ENCODE results near the gene QRFPR.

QRFPR gene

DNA sequence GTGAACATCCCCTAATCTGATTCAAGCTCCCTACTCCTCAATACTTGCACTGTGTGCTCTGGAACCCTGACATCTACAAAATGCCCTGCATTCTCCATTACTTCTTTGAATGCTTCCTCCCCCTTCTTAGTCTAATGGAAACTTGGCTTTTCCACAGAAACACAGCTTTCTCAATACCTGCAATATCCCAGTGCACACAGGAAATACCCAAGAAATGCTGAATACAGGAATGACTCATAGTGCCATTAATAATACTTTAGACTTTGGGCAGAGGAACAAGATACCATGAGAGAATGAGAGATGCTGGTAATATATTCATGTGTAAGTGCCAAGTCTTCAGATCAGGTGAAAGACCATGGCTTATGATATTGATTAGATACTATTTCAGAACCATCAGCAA is 5.6 kb downstream of the QRFPR start:
- H3K4me3 ChIP-seq, result no peak overlapping the region
- no peaks in the 10 kb centered on the region for H3K9me3 ChIP-seq
- in situ Hi-C loops (cut with MboI; ENCODE audit: low sequenced_read_pairs), result no loop called here
- H3K27me3 ChIP-seq (ENCODE audit: low read depth), result peaks cover 5% of the 10 kb centered on the region
- no peaks in the 10 kb centered on the region for H3K4me1 ChIP-seq
- no peaks in the 10 kb centered on the region for H3K36me3 ChIP-seq (replicated peaks)
- DNase-seq (ENCODE audit: low spot score in 2 of 2), result no peak

DNA sequence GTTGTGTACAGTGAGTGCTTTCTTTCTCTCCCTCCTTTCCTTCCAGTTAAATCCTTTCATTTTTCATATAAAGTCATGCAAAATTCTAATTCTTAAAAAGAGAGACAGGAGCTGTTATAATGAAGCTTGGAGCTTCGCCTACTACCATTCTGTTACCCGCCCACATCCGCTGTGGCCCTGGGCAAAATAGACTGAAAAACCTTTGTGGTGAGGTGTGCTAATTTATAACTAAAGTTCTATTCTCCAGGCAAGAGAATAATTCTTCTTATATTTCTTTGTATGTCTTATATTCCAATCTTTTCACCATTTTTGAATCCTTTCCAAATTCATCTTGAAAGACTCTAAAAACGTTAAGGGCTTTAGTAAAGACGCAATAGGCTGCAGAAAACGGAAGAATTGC is 7.0 kb downstream of the QRFPR start:
- H3K9me3 ChIP-seq, result no peaks in the 10 kb centered on the region
- H3K27me3 ChIP-seq (ENCODE audit: low read depth), result no peaks in the 10 kb centered on the region
- H3K4me1 ChIP-seq, result no peaks in the 10 kb centered on the region
- in situ Hi-C loops (cut with MboI; ENCODE audit: low sequenced_read_pairs), result loop anchor here (25.0 kb wide), 1 partner anchor 288 kb away; no protein-coding TSS in a partner anchor
- no peak for DNase-seq (ENCODE audit: low spot score in 2 of 2)
- H3K36me3 ChIP-seq (replicated peaks), result no peaks in the 10 kb centered on the region
- H3K4me3 ChIP-seq, result no peak overlapping the region

DNA sequence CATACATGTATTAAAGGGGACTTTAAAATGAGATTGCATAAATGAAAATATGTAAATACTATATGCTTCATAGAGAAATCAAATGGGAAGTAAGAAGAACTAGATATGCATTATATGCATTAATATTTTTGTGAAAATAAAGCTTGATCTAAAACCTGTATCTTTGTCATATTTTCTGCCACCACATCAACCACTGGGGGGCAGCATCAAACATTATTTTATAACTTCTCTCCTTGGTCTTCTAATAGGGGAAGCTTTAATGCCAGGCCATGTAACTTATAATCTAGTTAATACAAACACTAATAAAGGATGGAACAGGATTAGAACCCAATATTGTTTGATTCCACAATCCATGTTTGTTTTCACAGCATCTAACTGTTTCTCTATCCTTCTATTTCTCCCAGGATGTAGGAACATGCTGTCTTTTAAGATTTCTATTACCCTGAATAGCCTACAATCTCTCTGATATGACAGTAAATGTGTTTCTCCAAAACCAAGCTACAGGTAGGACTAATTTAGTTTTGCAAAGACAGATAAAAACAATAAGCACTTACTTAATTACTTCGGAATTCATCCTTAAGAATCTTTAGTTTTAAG is 10.0 kb downstream of the QRFPR start:
- Histone ChIP-seq H3K9me3 (no peaks in the 10 kb centered on the region), H3K4me1 (no peaks in the 10 kb centered on the region), H3K27me3 (ENCODE audit: low read depth) (no peaks in the 10 kb centered on the region), H3K4me3 (no peak overlapping the region), H3K36me3 (replicated peaks) (no peaks in the 10 kb centered on the region)
- in situ Hi-C loops (cut with MboI; ENCODE audit: low sequenced_read_pairs), result loop anchor here (25.0 kb wide), 1 partner anchor 291 kb away; no protein-coding TSS in a partner anchor
- DNase-seq (ENCODE audit: low spot score in 2 of 2), result peak; percentile 43 to 65

DNA sequence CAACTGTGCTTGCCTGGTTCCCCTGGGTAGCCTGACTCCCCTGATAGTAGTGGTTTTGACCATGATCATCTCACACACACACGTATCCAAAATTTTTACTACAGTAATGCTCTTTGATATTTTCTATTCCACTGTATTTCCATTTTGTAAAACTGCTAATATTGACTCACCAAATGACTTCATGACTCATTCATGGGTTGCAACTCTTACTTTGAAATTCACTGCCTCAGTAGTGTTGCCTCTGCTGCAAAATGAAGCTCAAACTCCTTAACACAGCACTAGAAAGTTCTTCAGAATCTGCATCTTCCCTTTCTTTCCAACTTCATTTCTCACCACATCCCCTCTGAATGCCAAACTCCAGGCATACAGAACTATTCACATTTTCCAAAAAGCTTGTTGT is 20.3 kb downstream of the QRFPR start:
- DNase-seq (ENCODE audit: low spot score in 2 of 2), result no peak
- H3K36me3 ChIP-seq (replicated peaks), result no peaks in the 10 kb centered on the region
- no peaks in the 10 kb centered on the region for H3K4me1 ChIP-seq
- no peak overlapping the region for H3K4me3 ChIP-seq
- H3K9me3 ChIP-seq, result no peaks in the 10 kb centered on the region
- H3K27me3 ChIP-seq (ENCODE audit: low read depth), result no peaks in the 10 kb centered on the region; the same call in 1 of the 2 replicates
- in situ Hi-C loops (cut with MboI; ENCODE audit: low sequenced_read_pairs), result loop anchor here (25.0 kb wide), 1 partner anchor 302 kb away; no protein-coding TSS in a partner anchor

DNA sequence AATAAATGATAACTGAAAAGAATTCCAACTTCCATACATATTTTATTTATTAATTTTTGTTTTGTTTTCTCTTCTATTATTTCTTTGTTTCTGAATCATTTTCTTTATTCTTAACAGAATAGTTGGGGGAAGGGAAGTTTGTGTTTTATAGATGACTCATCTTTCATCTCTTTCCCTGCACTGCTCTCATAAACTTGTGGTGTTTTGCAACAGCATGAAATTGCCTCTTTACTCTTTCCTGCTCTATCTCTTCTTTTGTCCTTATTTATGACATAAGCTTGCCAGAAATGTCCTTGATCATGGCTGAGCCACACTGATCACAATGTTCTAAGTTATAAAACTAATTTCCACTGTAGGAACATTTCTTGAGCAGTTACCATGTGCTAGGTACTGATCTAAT is 22.3 kb downstream of the QRFPR start:
- DNase-seq (ENCODE audit: low spot score in 2 of 2), result no peak
- Histone ChIP-seq H3K27me3 (ENCODE audit: low read depth) (no peaks in the 10 kb centered on the region; the same call in 1 of the 2 replicates), H3K4me1 (no peaks in the 10 kb centered on the region), H3K4me3 (no peak overlapping the region), H3K9me3 (no peaks in the 10 kb centered on the region), H3K36me3 (replicated peaks) (no peaks in the 10 kb centered on the region)
- in situ Hi-C loops (cut with MboI; ENCODE audit: low sequenced_read_pairs), result loop anchor here (25.0 kb wide), 1 partner anchor 304 kb away; no protein-coding TSS in a partner anchor

DNA sequence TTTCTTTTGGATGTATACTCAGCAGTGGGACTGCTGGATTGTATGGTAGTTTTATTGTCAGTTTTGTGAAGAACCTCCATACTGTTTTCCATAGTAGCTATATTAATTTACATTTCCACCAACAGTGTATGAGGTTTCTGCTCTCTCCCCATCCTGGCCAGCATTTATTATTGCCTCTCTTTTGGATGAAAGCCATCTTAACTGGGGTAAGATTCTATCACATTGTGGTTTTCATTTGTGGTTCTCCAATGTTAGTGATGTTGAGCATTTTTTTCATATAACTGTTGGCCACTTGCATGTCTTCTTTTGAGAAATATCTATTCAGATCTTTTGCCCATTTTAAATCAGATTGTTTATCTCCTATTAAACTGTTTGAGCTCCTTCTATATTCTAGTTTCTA is 27.6 kb downstream of the QRFPR start:
- in situ Hi-C loops (cut with MboI; ENCODE audit: low sequenced_read_pairs), result loop anchor here (25.0 kb wide), 1 partner anchor 309 kb away; no protein-coding TSS in a partner anchor
- no peak for DNase-seq (ENCODE audit: low spot score in 2 of 2)
- Histone ChIP-seq H3K36me3 (replicated peaks) (no peaks in the 10 kb centered on the region), H3K9me3 (no peaks in the 10 kb centered on the region), H3K4me1 (no peaks in the 10 kb centered on the region), H3K4me3 (no peak overlapping the region), H3K27me3 (ENCODE audit: low read depth) (no peaks in the 10 kb centered on the region)

DNA sequence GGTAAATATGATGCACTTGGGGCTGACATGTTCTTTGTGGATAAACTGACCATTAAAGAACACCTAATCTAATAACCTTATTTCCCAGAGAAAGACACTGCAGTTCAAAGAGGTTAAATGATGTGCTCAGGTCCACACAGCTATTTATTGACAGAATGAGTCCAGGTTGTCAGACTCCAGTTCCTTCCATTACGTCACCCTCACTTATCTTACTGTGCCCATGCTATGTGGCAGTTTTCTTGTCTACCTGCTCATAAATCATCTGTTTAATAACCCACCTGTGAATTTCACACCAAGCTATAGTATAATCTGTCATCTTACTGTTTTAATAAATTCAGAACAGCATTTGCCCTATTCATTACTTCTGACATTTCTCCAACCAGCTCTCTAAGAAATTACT is 36.7 kb downstream of the QRFPR start:
- in situ Hi-C loops (cut with MboI; ENCODE audit: low sequenced_read_pairs), result no loop called here
- H3K4me3 ChIP-seq, result no peak overlapping the region
- no peaks in the 10 kb centered on the region for H3K4me1 ChIP-seq
- H3K36me3 ChIP-seq (replicated peaks), result no peaks in the 10 kb centered on the region
- no peak for DNase-seq (ENCODE audit: low spot score in 2 of 2)
- H3K27me3 ChIP-seq (ENCODE audit: low read depth), result no peaks in the 10 kb centered on the region
- no peaks in the 10 kb centered on the region for H3K9me3 ChIP-seq

DNA sequence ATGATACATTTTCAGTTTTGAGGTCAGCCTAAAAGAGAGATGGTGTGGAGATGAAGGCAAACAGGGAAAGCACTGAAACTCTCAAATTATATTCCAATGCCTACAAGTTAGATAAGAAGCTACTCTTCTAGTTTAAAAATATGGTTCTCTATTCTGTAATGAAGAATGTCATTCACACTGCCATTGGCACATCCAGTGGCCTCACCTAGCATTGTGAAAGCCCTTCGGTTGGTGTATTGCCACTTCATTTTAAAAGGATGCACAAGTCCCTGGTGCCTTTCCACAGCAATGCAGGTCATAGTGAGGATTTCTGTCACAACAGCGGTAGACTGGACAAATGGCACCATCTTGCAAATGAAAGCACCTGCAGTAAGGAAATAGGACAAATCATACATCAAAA is 40.6 kb downstream of the QRFPR start:
- no peak for DNase-seq (ENCODE audit: low spot score in 2 of 2)
- in situ Hi-C loops (cut with MboI; ENCODE audit: low sequenced_read_pairs), result no loop called here
- H3K4me3 ChIP-seq, result no peak overlapping the region

DNA sequence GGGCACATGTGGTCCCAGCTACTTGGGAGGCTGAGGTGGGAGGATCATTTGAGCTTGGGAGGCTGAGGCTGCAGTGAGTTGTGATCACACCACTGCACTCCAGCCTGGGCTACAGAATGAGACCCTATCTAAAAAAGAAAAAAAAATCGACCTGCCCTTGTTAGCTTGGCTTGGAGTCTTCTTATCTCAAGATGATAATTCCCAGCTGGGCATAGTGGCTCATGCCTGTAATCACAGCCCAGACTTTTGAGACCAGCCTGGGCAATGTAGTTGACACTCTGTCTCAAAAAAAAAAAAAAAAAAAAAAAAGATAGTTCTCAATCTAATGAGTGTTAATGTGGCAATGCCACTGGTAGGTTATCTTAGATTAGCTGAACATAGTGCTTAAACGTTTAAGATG is 41.0 kb downstream of the QRFPR start:
- H3K36me3 ChIP-seq (replicated peaks), result no peaks in the 10 kb centered on the region
- no peaks in the 10 kb centered on the region; the same call in 1 of the 2 replicates for H3K9me3 ChIP-seq
- no peaks in the 10 kb centered on the region for H3K4me1 ChIP-seq
- in situ Hi-C loops (cut with MboI; ENCODE audit: low sequenced_read_pairs), result no loop called here
- no peak for DNase-seq (ENCODE audit: low spot score in 2 of 2)
- no peaks in the 10 kb centered on the region for H3K27me3 ChIP-seq (ENCODE audit: low read depth)
- no peak overlapping the region for H3K4me3 ChIP-seq

More for the DNA sequence above, 40.6 kb downstream of the QRFPR start:
- H3K9me3 ChIP-seq, result no peaks in the 10 kb centered on the region; the same call in 1 of the 2 replicates
- H3K36me3 ChIP-seq (replicated peaks), result no peaks in the 10 kb centered on the region
- no peaks in the 10 kb centered on the region for H3K4me1 ChIP-seq
- no peaks in the 10 kb centered on the region for H3K27me3 ChIP-seq (ENCODE audit: low read depth)

DNA sequence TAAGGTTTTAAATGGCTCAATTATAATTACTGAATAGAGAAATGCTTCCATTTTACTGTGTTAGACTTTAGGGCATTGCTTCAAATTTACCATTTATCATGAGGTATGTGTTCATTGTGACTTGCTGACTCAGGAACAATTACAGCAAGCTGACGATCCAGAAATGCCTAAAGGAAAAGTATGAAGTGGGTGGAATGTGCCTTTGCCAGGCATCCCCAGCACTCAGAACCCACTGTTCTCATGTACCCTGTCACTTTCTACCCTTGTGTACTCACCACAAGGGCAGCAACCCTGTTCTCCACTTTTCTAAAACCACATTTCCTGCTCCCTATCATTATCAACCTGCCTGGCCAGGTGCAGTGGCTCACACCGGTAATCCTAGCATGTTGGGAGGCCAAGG is 41.5 kb downstream of the QRFPR start:
- Histone ChIP-seq H3K27me3 (ENCODE audit: low read depth) (no peaks in the 10 kb centered on the region), H3K4me1 (no peaks in the 10 kb centered on the region)
- in situ Hi-C loops (cut with MboI; ENCODE audit: low sequenced_read_pairs), result no loop called here

DNA sequence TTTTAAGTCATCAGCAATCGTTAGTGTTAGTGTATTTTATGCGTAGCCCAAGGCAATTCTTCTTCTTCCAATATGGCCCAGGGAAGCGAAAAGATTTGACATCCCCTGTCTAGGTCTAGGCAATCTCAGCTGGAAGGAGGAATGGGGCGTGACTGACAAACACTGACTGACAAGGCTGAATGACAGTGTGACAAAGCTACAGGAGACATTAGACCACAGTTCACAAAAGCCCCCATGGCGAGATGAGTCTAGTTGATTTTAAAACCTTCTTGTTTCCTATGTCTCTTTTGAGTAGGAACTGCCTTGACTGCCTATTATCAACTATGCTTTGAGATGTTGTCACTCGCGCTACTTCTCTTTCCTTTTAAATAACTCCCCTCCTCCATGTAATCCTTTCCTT is 42.3 kb downstream of the QRFPR start:
- H3K4me1 ChIP-seq, result no peaks in the 10 kb centered on the region
- no peaks in the 10 kb centered on the region; the same call in 1 of the 2 replicates for H3K9me3 ChIP-seq
- no peak for DNase-seq (ENCODE audit: low spot score in 2 of 2)
- no peak overlapping the region for H3K4me3 ChIP-seq
- H3K36me3 ChIP-seq (replicated peaks), result no peaks in the 10 kb centered on the region
- H3K27me3 ChIP-seq (ENCODE audit: low read depth), result no peaks in the 10 kb centered on the region
- in situ Hi-C loops (cut with MboI; ENCODE audit: low sequenced_read_pairs), result no loop called here

More for the DNA sequence above, 41.5 kb downstream of the QRFPR start:
- Histone ChIP-seq H3K9me3 (no peaks in the 10 kb centered on the region; the same call in 1 of the 2 replicates), H3K36me3 (replicated peaks) (no peaks in the 10 kb centered on the region), H3K4me3 (no peak overlapping the region)
- no peak for DNase-seq (ENCODE audit: low spot score in 2 of 2)

DNA sequence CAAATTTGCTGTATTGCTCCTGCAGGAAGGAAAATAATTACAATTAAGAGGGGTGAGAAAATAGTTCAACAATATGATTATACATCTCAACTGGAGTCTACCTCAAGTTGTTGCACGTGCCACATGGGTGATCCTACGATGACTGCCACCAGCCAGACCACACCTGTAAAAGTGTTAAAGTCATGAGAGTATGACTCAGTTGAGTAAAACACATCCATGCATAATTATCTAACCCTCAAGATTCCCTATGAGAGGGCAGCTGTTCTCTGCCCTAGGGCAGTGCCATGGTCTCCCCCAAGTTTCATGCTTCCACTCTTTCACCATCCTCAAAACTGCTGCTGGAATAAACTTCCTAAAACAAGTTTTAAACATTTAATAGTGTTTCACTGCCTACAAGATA is 44.1 kb downstream of the QRFPR start:
- Histone ChIP-seq H3K4me1 (no peaks in the 10 kb centered on the region), H3K4me3 (no peak overlapping the region), H3K9me3 (no peaks in the 10 kb centered on the region; the same call in 1 of the 2 replicates), H3K27me3 (ENCODE audit: low read depth) (no peaks in the 10 kb centered on the region), H3K36me3 (replicated peaks) (no peaks in the 10 kb centered on the region)
- in situ Hi-C loops (cut with MboI; ENCODE audit: low sequenced_read_pairs), result no loop called here
- no peak for DNase-seq (ENCODE audit: low spot score in 2 of 2)

DNA sequence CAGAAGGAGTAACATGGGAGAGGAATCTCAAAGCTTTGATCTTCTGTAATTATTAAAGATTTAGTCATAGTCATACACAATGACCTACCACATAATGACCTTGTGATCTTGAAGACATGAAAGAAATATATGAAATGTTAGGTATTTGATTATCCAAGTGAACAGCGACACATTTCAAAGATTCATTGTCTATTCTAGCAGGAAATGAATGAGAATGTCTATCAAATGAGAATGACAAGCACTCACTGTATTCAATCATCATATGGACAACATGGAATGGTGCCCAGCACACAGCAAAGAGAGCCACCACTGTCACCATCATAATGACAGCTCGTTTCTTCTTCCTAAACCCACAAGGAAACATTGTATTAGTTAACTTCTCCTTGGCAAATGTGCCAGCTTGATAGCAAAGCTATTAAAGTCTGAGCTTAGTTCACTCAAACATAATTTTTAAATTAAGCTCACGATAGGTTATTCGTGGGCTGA is 50.6 kb downstream of the QRFPR start:
- Histone ChIP-seq H3K36me3 (replicated peaks) (no peaks in the 10 kb centered on the region), H3K27me3 (ENCODE audit: low read depth) (no peaks in the 10 kb centered on the region), H3K4me1 (no peaks in the 10 kb centered on the region), H3K4me3 (no peak overlapping the region), H3K9me3 (no peaks in the 10 kb centered on the region)
- no peak for DNase-seq (ENCODE audit: low spot score in 2 of 2)
- in situ Hi-C loops (cut with MboI; ENCODE audit: low sequenced_read_pairs), result no loop called here

DNA sequence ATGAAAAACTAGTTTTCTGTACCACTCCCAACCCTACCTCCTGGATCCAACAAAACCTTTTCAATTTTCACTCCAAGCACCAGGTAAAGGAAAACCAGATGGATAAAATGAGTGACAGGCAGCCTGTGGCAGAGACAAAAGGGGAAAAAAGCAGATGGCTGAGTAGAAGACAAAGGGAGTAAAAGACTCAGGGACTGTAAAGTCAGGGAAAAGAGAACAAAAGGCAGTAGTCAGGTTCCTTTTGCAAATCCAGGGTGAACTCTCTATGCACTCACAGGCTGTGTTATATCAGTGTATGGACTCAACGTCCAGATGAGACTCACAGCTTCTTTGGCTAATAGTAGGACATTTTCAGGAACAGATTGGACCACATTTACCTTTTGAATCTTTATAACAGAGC is 54.2 kb downstream of the QRFPR start:
- Histone ChIP-seq H3K9me3 (no peaks in the 10 kb centered on the region), H3K4me3 (no peak overlapping the region), H3K27me3 (ENCODE audit: low read depth) (no peaks in the 10 kb centered on the region; the same call in 1 of the 2 replicates), H3K4me1 (no peaks in the 10 kb centered on the region), H3K36me3 (replicated peaks) (no peaks in the 10 kb centered on the region)
- in situ Hi-C loops (cut with MboI; ENCODE audit: low sequenced_read_pairs), result no loop called here
- DNase-seq (ENCODE audit: low spot score in 2 of 2), result no peak
